Measurements from ENCODE around the gene PRDX2.

Gene PRDX2

GRCh38 chr19:12841094-12841493 is 39.5 kb upstream of the PRDX2 start:
- Histone ChIP-seq H3K36me3 (ENCODE audit: control insufficient read depth, low read length) (no peaks in the 10 kb centered on the region), H3K27me3 (ENCODE audit: control insufficient read depth, low read length) (peaks cover 6% of the 10 kb centered on the region), H3K4me1 (ENCODE audit: control insufficient read depth, low read length) (peaks cover 36% of the 10 kb centered on the region), H3K4me2 (ENCODE audit: low read length) (peak overlapping the region; percentile 23; the same call in 1 of the 2 replicates), H3K79me2 (ENCODE audit: control insufficient read depth, low read length) (no peaks in the 10 kb centered on the region), H3F3A (ENCODE audit: control insufficient read depth, insufficient read depth) (peaks cover 21% of the 10 kb centered on the region), H3K9me3 (ENCODE audit: control insufficient read depth, insufficient read depth, low read length) (no peaks in the 10 kb centered on the region), H3K4me3 (ENCODE audit: low read length) (no peak overlapping the region), H4K20me1 (ENCODE audit: control insufficient read depth, insufficient read depth, low read depth, low read length) (peaks cover 13% of the 10 kb centered on the region; the same call in 1 of the 2 replicates), H3K9me2 (replicated peaks; ENCODE audit: control insufficient read depth, low read length) (no peaks in the 10 kb centered on the region), H3K27ac (ENCODE audit: low read depth, low read length) (no peak overlapping the region)
- TF ChIP-seq EZH2phosphoT487 (IDR thresholded peaks at IDR 0.05; ENCODE audit: borderline replicate concordance, low read length) (no peak), CTCF (IDR thresholded peaks at IDR 0.05; ENCODE audit: low read depth, low read length, poor library complexity, severe bottlenecking) (no peak)

DNA sequence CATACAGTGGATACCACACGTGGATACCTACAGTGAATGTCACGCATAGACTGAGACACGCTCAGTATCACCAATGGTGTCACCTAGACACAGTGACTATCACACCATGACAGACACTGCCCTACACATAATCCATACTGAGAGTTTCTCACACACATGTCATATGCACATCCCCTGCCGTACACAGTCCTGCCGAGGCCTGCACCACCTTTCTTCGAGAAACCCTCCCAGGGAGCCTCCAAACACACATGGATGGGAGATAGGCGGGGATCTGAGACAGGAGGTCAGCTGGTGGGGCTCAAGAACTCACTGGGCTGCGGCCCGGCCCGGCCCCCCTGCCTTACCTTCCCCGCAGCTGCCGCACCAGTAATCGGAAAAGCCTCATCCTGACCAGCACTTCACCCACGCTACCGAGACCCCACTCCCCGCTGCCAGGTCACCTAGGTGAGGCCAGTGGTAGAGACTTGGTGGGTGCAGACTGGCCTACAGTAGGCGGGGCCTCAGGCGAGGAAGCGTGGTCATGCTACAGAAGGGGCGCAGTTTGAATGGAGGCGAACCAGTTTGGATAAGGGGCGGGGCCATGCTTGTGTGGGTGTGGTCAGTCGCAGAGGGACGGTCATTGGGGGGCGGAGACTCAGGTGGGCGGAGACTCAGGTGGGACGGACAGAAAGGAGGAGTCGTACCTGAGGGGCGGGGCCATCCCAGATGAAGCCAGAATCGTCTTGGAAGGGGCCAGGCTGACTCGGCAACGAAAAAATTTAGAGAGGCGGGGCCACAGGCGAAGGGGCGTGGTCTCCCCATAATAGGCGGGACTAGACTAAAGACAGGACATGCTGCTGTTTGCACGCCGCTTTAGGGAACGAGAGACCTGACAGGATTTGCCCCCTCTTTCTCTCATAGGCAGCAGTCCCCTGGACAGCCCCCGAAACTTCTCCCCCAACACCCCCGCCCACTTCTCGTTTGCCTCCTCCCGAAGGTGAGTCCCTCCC is 38.8 kb upstream of the PRDX2 start:
- H4K20me1 ChIP-seq (ENCODE audit: control insufficient read depth, insufficient read depth, low read depth, low read length): peaks cover 13% of the 10 kb centered on the region; the same call in 1 of the 2 replicates
- TF ChIP-seq EZH2phosphoT487 (IDR thresholded peaks at IDR 0.05; ENCODE audit: borderline replicate concordance, low read length) (no peak), CTCF (IDR thresholded peaks at IDR 0.05; ENCODE audit: low read depth, low read length, poor library complexity, severe bottlenecking) (no peak)
- no peak overlapping the region for H3K27ac ChIP-seq (ENCODE audit: low read depth, low read length)
- H3K9me3 ChIP-seq (ENCODE audit: control insufficient read depth, insufficient read depth, low read length): no peaks in the 10 kb centered on the region
- H3K79me2 ChIP-seq (ENCODE audit: control insufficient read depth, low read length): no peaks in the 10 kb centered on the region
- no peaks in the 10 kb centered on the region for H3K36me3 ChIP-seq (ENCODE audit: control insufficient read depth, low read length)
- H3K4me1 ChIP-seq (ENCODE audit: control insufficient read depth, low read length): peaks cover 43% of the 10 kb centered on the region
- H3K9me2 ChIP-seq (replicated peaks; ENCODE audit: control insufficient read depth, low read length): no peaks in the 10 kb centered on the region
- H3F3A ChIP-seq (ENCODE audit: control insufficient read depth, insufficient read depth): peaks cover 21% of the 10 kb centered on the region
- 0 out of 2 replicates have a peak overlapping the region, but pooled peaks have one; percentile 8 for H3K4me3 ChIP-seq (ENCODE audit: low read length)
- H3K27me3 ChIP-seq (ENCODE audit: control insufficient read depth, low read length): peaks cover 6% of the 10 kb centered on the region
- H3K4me2 ChIP-seq (ENCODE audit: low read length): peak overlapping the region; percentile 23; the same call in 1 of the 2 replicates

DNA sequence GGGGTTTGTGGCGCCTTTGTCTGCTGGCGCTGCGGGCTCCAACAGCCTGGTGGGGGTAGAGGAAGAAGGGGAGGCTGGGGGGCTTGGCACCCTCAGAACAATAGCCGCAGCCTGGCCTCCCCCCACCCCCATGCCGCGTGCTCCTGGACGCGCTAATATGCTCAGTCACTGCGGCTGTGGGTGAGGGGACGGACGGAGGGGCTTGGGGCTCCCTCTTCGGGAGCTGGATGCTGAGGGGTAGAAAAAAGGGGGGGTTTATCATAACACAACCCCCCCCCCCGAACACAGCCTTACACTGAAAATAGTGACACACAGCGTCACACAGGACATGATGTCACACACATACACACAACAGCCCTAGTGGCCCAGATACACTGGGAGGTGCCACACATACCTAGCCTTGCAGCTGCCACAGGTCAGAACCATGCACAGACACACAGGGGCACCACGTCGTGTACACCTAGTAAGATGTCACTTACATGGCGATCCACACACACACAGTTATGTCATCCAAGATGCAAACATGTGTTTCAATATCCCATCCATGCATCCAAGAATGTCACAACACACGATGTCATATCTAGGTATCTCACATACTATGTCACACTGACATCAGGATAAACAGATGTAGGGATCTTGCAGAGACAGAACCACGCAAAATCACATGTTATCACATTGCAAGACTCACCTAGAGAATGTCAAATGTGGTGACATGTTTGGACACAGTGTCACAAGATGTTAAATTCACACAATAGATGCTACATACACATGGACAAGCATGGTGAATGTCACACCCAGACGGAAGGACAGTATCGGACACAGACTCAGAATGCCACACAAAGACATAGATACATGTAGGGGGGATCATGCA is 37.5 kb upstream of the PRDX2 start:
- TF ChIP-seq EZH2phosphoT487 (IDR thresholded peaks at IDR 0.05; ENCODE audit: borderline replicate concordance, low read length) (no peak), CTCF (IDR thresholded peaks at IDR 0.05; ENCODE audit: low read depth, low read length, poor library complexity, severe bottlenecking) (no peak)
- Histone ChIP-seq H3K27me3 (ENCODE audit: control insufficient read depth, low read length) (peaks cover 17% of the 10 kb centered on the region), H3K9me2 (replicated peaks; ENCODE audit: control insufficient read depth, low read length) (no peaks in the 10 kb centered on the region), H3K36me3 (ENCODE audit: control insufficient read depth, low read length) (no peaks in the 10 kb centered on the region), H3K79me2 (ENCODE audit: control insufficient read depth, low read length) (no peaks in the 10 kb centered on the region), H3K9me3 (ENCODE audit: control insufficient read depth, insufficient read depth, low read length) (no peaks in the 10 kb centered on the region), H4K20me1 (ENCODE audit: control insufficient read depth, insufficient read depth, low read depth, low read length) (peaks cover 11% of the 10 kb centered on the region; the same call in 1 of the 2 replicates), H3K4me2 (ENCODE audit: low read length) (peak overlapping the region; percentile 64), H3K4me3 (ENCODE audit: low read length) (peak overlapping the region; percentile 69), H3K27ac (ENCODE audit: low read depth, low read length) (no peak overlapping the region), H3K4me1 (ENCODE audit: control insufficient read depth, low read length) (peaks cover 56% of the 10 kb centered on the region), H3F3A (ENCODE audit: control insufficient read depth, insufficient read depth) (peaks cover 21% of the 10 kb centered on the region)

Data from DOHH2 (cell line).